Neural crest cell (in vitro differentiated cells): ENCODE data around the gene GRIP1. TPM values are rescaled to one million over a fixed set of nuclear protein-coding genes. Genes with fewer than 3 reads are reported as not detected.

ENCODE experiments used
- DNase-seq: peaks from one replicate; pipeline ENCODE4 v3.0.0; 2021; ENCODE audit warnings: low read depth, mixed read lengths, low spot score
- H3K27ac Mint-ChIP-seq: one replicate; pipeline ENCODE4 v1.8.0; 2021; ENCODE audit warnings: mild to moderate bottlenecking, mixed read lengths; ENCODE audit not compliant: unreplicated experiment
- H3K27me3 Mint-ChIP-seq: 2 replicates; pipeline ENCODE4 v1.8.0; 2021; ENCODE audit warnings: low read depth, mild to moderate bottlenecking, mixed read lengths
- H3K36me3 Mint-ChIP-seq: 2 replicates; pipeline ENCODE4 v1.8.0; 2021; ENCODE audit warnings: low read depth, mild to moderate bottlenecking, mixed read lengths
- H3K4me1 Mint-ChIP-seq: 2 replicates; pipeline ENCODE4 v1.8.0; 2021; ENCODE audit warnings: mixed read lengths
- H3K4me3 Mint-ChIP-seq: one replicate; pipeline ENCODE4 v1.8.0; 2021; ENCODE audit warnings: mild to moderate bottlenecking, mixed read lengths
- H3K9me3 Mint-ChIP-seq: 2 replicates; pipeline ENCODE4 v1.8.0; 2021; ENCODE audit warnings: mixed read lengths
- total RNA-seq: library from RNA; stranded (reverse); gene quantifications from 2 replicates; pipeline ENCODE4 v1.2.1, GENCODE V29; 2021
- TF ChIP-seq, protein P1 (sequence below): fragments of 200-600 bp; sonication (generic); conservative IDR thresholded peaks from 2 replicates; pipeline ENCODE4 v1.5.0; 2021; ENCODE audit warnings: antibody characterized with exemption, mild to moderate bottlenecking

The GRIP1 gene
- total RNA-seq, 1 donor from 2014 or later: 40.3 TPM

DNA sequence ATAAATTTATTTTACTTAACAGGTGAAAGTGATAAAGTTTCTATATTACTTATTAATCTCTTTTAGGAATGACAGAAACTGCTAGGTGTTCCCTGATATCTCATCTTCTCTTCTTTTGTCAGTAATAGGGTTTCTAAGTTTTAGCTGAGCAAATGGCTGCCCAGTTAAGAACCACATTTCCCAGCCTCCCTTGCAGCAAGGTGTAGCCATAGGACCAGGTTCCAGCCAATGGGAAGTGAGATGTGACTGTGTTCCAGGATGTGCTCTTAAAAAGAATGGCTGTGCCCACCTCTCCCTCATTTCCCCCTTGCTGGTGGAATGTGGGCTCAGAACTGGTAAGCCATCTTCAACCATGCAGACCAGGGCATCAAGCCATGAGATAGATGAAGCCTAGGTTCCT is 210.9 kb downstream of the GRIP1 start:
- Mint-ChIP-seq H3K27ac (no peak overlapping the region), H3K36me3 (peaks cover 11% of the 10 kb centered on the region), H3K27me3 (no peaks in the 10 kb centered on the region), H3K9me3 (no peaks in the 10 kb centered on the region), H3K4me3 (no peak overlapping the region), H3K4me1 (no peaks in the 10 kb centered on the region)
- no peak for DNase-seq
- TF ChIP-seq, protein P1, sequence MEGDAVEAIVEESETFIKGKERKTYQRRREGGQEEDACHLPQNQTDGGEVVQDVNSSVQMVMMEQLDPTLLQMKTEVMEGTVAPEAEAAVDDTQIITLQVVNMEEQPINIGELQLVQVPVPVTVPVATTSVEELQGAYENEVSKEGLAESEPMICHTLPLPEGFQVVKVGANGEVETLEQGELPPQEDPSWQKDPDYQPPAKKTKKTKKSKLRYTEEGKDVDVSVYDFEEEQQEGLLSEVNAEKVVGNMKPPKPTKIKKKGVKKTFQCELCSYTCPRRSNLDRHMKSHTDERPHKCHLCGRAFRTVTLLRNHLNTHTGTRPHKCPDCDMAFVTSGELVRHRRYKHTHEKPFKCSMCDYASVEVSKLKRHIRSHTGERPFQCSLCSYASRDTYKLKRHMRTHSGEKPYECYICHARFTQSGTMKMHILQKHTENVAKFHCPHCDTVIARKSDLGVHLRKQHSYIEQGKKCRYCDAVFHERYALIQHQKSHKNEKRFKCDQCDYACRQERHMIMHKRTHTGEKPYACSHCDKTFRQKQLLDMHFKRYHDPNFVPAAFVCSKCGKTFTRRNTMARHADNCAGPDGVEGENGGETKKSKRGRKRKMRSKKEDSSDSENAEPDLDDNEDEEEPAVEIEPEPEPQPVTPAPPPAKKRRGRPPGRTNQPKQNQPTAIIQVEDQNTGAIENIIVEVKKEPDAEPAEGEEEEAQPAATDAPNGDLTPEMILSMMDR: no peak

DNA sequence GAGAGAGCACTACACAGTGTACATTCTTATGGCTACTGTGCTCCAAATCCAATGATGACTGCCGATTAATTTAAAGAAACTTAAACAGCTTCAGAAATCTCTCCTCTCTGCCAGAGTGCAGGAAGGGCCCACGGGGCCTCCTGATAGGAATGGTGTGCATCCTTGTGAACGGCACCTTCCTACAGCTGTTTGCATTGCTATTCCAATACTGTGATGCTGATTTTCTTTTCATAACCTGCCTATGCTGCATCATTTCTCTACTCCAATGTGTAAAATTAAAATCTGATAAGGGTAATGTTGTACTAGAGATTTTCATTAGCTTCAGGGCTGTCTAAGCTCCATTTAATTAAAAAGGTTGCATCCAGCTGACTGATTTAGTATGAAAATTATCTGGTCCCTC is 217.5 kb downstream of the GRIP1 start:
- no peaks in the 10 kb centered on the region for H3K36me3 Mint-ChIP-seq
- H3K27me3 Mint-ChIP-seq: no peaks in the 10 kb centered on the region
- no peak overlapping the region for H3K4me3 Mint-ChIP-seq
- H3K27ac Mint-ChIP-seq: no peak overlapping the region
- DNase-seq: no peak
- no peaks in the 10 kb centered on the region for H3K4me1 Mint-ChIP-seq
- TF ChIP-seq, protein P1: no peak
- no peaks in the 10 kb centered on the region for H3K9me3 Mint-ChIP-seq

DNA sequence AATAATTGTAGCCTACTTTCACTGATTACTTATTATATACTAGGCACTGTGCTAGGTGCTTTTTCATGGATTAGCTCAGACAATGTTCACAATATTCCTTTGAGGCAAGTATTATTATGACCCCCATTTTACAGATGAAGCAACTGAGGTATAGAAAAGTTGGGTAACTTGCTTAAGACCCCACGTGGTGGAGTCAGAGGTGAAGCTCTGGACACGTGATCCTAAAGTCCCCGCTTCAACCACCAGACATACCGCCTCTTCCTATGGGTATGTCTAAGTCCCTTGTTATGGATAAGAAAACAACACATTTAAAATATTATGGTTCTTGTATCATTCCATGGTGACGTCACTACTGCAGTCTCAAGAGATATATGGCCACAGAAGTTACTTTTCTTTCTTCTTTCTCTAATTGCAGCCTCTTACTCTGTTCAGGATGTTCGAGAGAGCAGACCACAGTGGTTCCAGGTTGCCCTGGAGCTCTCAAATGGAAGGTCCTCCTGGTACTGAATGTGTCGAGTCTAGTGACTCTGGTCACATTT is 218.9 kb downstream of the GRIP1 start:
- Mint-ChIP-seq H3K4me1 (no peaks in the 10 kb centered on the region), H3K27ac (no peak overlapping the region), H3K27me3 (no peaks in the 10 kb centered on the region), H3K9me3 (no peaks in the 10 kb centered on the region), H3K36me3 (no peaks in the 10 kb centered on the region), H3K4me3 (no peak overlapping the region)
- DNase-seq: no peak
- TF ChIP-seq, protein P1: no peak

DNA sequence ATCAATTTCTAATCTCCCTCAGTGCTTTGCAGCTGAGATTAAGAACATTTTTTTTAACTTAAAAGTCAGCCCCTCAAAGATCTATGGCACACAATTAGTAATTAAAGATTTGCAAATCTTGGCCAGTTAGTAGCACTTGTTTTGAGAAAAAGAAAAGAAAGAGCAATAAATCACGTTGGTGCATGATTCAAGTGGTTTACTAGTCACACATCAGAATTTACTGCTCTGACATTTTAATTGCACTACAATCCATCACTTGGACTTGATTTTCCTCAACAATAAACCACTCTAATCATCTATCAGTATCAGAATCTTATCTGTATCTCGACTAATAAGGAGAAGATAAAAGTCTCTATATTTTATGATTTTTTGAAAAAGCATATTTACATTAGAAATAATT is 222.3 kb downstream of the GRIP1 start:
- no peaks in the 10 kb centered on the region for H3K9me3 Mint-ChIP-seq
- TF ChIP-seq, protein P1: no peak
- peaks cover 4% of the 10 kb centered on the region for H3K4me1 Mint-ChIP-seq
- no peaks in the 10 kb centered on the region for H3K27me3 Mint-ChIP-seq
- H3K4me3 Mint-ChIP-seq: no peak overlapping the region
- H3K27ac Mint-ChIP-seq: no peak overlapping the region
- peaks cover 4% of the 10 kb centered on the region for H3K36me3 Mint-ChIP-seq
- no peak for DNase-seq

DNA sequence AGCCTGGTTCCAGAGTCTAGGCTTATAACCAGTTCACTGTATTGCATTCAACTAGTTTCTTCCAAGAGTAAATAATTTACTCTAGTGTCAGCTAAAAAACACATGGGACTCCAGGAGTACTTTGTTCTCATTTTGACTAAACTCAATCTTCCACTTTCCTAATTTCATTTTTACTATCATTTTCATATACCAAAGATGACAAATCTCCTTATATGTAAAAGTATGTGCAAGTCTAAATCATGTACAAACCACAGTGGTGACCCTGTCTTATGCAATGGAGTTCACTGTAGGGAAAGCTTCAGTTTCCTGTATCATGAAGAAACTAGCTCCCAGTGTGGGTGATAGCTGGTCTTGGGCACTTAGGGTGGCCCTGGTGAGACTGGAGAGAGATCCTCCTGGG is 225.0 kb downstream of the GRIP1 start:
- Mint-ChIP-seq H3K4me3 (no peak overlapping the region), H3K27ac (no peak overlapping the region), H3K4me1 (peaks cover 4% of the 10 kb centered on the region), H3K36me3 (peaks cover 4% of the 10 kb centered on the region), H3K27me3 (no peaks in the 10 kb centered on the region), H3K9me3 (no peaks in the 10 kb centered on the region)
- TF ChIP-seq, protein P1: no peak
- no peak for DNase-seq
